B cell (primary cell): ENCODE data around the gene POLR3K. TPM values are rescaled to one million over a fixed set of nuclear protein-coding genes. Genes with fewer than 3 reads are reported as not detected.
A peak's percentile ranks its signal among the peaks of the same experiment; 100 is the strongest.

Experiments
- ATAC-seq: fragments of 200-7000 bp; cut with Tn5 transposase; one replicate; pipeline ENCODE4 v1.10.0; 2021; ENCODE audit warnings: low read depth, mild to moderate bottlenecking, moderate number of reproducible peaks, moderate library complexity
- CTCF ChIA-PET: fragments of 350-600 bp; sonication (Branson Sonifier 250); formaldehyde crosslinking; loops from one replicate; lab custom pipeline; 2021; ENCODE audit warnings: antibody characterized with exemption, inconsistent platforms; lab: Charles Lee
- POLR2A ChIA-PET: fragments of 350-600 bp; sonication (Branson Sonifier 250); formaldehyde crosslinking; loops from one replicate; lab custom pipeline; 2021; ENCODE audit warnings: antibody characterized with exemption; lab: Charles Lee
- DNase-seq: peaks from one replicate; pipeline ENCODE4 v3.0.0; 2013
- H2AFZ ChIP-seq: 2 replicates; pipeline ENCODE4 v1.6.1; 2012; ENCODE audit warnings: mild to moderate bottlenecking, low read depth, low read length; ENCODE audit not compliant: insufficient read depth, poor library complexity, severe bottlenecking
- H3K27ac ChIP-seq, 2 donors: 1 replicate in 1 of 2; 2 replicates in 1 of 2; pipeline ENCODE4 v1.5.1; 2012 to 2013; ENCODE audit warnings: low read length in 2 of 2, mild to moderate bottlenecking in 2 of 2, moderate library complexity in 1 of 2
- H3K27me3 ChIP-seq, 4 experiments: fragments of 200-600 bp in 1 of 4; sonication (generic) in 1 of 4; replicated peaks in 1 of 4; 1 replicate in 2 of 4; 2 replicates in 2 of 4; pipeline versions ENCODE4 v1.6.1 to v1.7.0; 2013 to 2016; ENCODE audit warnings: low read length in 3 of 4, mild to moderate bottlenecking in 2 of 4, mixed read lengths in 1 of 4, moderate library complexity in 1 of 4; ENCODE audit not compliant: insufficient read depth in 4 of 4, control insufficient read depth in 3 of 4; ENCODE audit errors: control extremely low read depth in 1 of 4
- H3K36me3 ChIP-seq, 2 experiments: replicated peaks in 1 of 2; 1 replicate in 1 of 2; 2 replicates in 1 of 2; pipeline versions ENCODE4 v1.6.1 to v1.7.1; 2013; ENCODE audit warnings: low read length in 1 of 2; ENCODE audit not compliant: insufficient read depth in 2 of 2, control insufficient read depth in 1 of 2; ENCODE audit errors: control extremely low read depth in 1 of 2, extremely low read depth in 1 of 2
- H3K4me1 ChIP-seq, 2 donors: fragments of 200-600 bp in 1 of 2; sonication (generic) in 1 of 2; 1 replicate in 1 of 2; 2 replicates in 1 of 2; pipeline versions ENCODE4 v1.5.1 to v1.6.1; 2013 to 2017; ENCODE audit warnings: low read length in 2 of 2; ENCODE audit not compliant: control insufficient read depth in 2 of 2, insufficient read depth in 2 of 2
- H3K4me2 ChIP-seq: replicated peaks from 2 replicates; pipeline ENCODE3; 2012; ENCODE audit warnings: mild to moderate bottlenecking, low read depth, low read length; ENCODE audit not compliant: poor library complexity, severe bottlenecking
- H3K4me3 ChIP-seq, 5 experiments: fragments of 200-600 bp in 1 of 5; sonication (generic) in 1 of 5; 1 replicate in 3 of 5; 2 replicates in 2 of 5; pipeline versions ENCODE4 v1.5.1 to v1.7.0; 2011 to 2016; ENCODE audit warnings: low read length in 4 of 5, mild to moderate bottlenecking in 4 of 5, low read depth in 2 of 5, control low read depth in 1 of 5, moderate library complexity in 1 of 5; ENCODE audit not compliant: insufficient read depth in 1 of 5; ENCODE audit errors: control extremely low read depth in 1 of 5, extremely low read depth in 1 of 5
- H3K79me2 ChIP-seq: fragments of 200-600 bp; sonication (generic); one replicate; pipeline ENCODE4 v1.6.0; 2016; ENCODE audit warnings: low read length; ENCODE audit not compliant: control insufficient read depth, insufficient read depth
- H3K9ac ChIP-seq: fragments of 200-600 bp; sonication (generic); 2 replicates; pipeline ENCODE4 v1.6.1; 2017; ENCODE audit warnings: mild to moderate bottlenecking, low read length, moderate library complexity
- H3K9me3 ChIP-seq, 3 donors: one replicate each; pipeline versions ENCODE4 v1.6.1 to v1.7.1; 2013; ENCODE audit warnings: low read length in 2 of 3; ENCODE audit not compliant: control insufficient read depth in 2 of 3, insufficient read depth in 1 of 3; ENCODE audit errors: control extremely low read depth in 1 of 3
- H4K20me1 ChIP-seq: 2 replicates; pipeline ENCODE4 v1.6.0; 2012; ENCODE audit warnings: mild to moderate bottlenecking, low read length; ENCODE audit not compliant: insufficient read depth, control insufficient read depth, poor library complexity, severe bottlenecking
- H3K27ac Mint-ChIP-seq: one replicate; pipeline ENCODE4 v1.8.0; 2021; ENCODE audit warnings: mixed read lengths
- H3K27me3 Mint-ChIP-seq: one replicate; pipeline ENCODE4 v1.8.0; 2021; ENCODE audit warnings: mixed read lengths
- H3K4me1 Mint-ChIP-seq: one replicate; pipeline ENCODE4 v1.8.0; 2021; ENCODE audit warnings: mixed read lengths
- H3K4me3 Mint-ChIP-seq: one replicate; pipeline ENCODE4 v1.8.0; 2021; ENCODE audit warnings: mixed read lengths
- H3K9me3 Mint-ChIP-seq: one replicate; pipeline ENCODE4 v1.8.0; 2022; ENCODE audit warnings: mixed read lengths; ENCODE audit not compliant: insufficient read depth
- EZH2 ChIP-seq: IDR thresholded peaks from 2 replicates; pipeline ENCODE4 v1.6.1; 2012; ENCODE audit warnings: borderline replicate concordance, low read depth, mild to moderate bottlenecking, moderate library complexity, low read length; ENCODE audit not compliant: insufficient read depth, poor library complexity, severe bottlenecking
- WGBS: methylation state at CpG from one replicate; pipeline ENCODE4 v1.1.5; 2013; ENCODE audit warnings: missing lambda C conversion rate; ENCODE audit not compliant: insufficient coverage; 5-methylcytosine and 5-hydroxymethylcytosine counted together
- intact Hi-C: fragments of 100-400 bp; cut with micrococcal nuclease; formaldehyde crosslinking; loops from one replicate; pipeline ENCODE4 v1.10.0; 2022
- polyA plus RNA-seq: library from polyadenylated mRNA; depleted of rRNA; stranded (reverse); fragments of >200 nt; gene quantifications from 2 replicates; pipeline ENCODE4 v1.2.3, GENCODE V29; 2012
- total RNA-seq, 2 donors: library from RNA; stranded (reverse); fragments of 120-200 nt in 1 of 2; gene quantifications; 1 replicate in 1 of 2; 2 replicates in 1 of 2; pipeline versions ENCODE4 v1.2.3 to v1.2.4, GENCODE V29; 2013 to 2022
- TF ChIP-seq, protein P1 (sequence below): fragments of 200-600 bp; IDR thresholded peaks from one replicate; pipeline ENCODE4 v1.8.0; 2022; ENCODE audit warnings: antibody characterized with exemption, mild to moderate bottlenecking

Gene POLR3K
- total and polyA plus RNA-seq, 2 donors (not counting 1 experiment from before 2014, with no cell fraction given), result 26.3 to 34.9 TPM

DNA sequence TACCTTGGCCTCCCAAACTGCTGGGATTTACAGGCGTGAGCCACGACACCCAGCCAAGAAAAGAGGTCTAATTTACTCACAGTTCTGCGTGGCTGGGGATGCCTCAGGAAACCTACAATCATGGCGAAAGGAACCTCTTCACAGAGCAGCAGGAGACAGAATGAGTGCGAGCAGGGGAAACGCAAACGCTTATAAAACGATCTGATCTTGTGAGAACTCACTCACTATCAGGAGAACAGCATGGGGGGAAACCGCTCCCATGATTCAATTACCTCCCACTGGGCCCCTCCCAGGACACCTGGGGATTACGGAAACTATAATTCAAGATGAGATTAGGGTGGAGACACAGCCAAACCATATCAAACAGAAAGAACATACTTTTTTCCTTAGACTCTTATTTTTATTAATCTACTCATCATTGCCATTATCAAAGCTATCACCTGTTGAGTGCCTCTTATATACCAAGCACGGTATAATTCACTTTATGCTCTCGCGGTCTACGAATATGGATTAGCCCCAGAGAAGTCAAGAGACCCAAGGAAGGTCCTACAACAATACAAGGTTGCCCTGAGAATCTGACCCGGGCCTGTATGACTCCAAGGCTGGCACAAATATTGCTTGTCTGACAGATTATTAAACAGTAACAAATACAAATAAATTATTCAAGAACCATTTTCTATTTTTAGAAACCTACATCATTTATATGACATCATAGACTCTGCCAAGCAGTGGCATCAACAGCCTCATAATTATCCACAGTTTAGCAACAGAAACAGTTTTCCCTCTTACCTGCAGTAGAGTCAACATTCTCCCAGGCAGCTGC lies 2.4 kb downstream of the POLR3K start:
- Histone ChIP-seq H3K27ac (peak overlapping the region in 1 of 2 donors; percentile 3), H3K36me3 (peaks cover 2 to 28% of the 10 kb centered on the region in 2 experiments), H3K4me3 (no peak overlapping the region), H3K9me3 (no peaks in the 10 kb centered on the region), H3K79me2 (peaks cover 59% of the 10 kb centered on the region), H3K27me3 (no peaks in the 10 kb centered on the region), H3K4me1 (peaks cover 13 to 33% of the 10 kb centered on the region in 2 donors), H4K20me1 (peaks cover 39% of the 10 kb centered on the region), H3K9ac (no peak overlapping the region), H2AFZ (no peak overlapping the region), H3K4me2 (peak overlapping the region; percentile 36)
- Mint-ChIP-seq H3K27ac (no peak overlapping the region), H3K27me3 (no peaks in the 10 kb centered on the region), H3K4me1 (peaks cover 31% of the 10 kb centered on the region), H3K9me3 (no peaks in the 10 kb centered on the region), H3K4me3 (peak overlapping the region; percentile 64)
- ChIA-PET CTCF (interaction anchor here (3.6 kb wide), 1 partner anchor 14 kb away, joined by 24 read pairs; no protein-coding TSS in a partner anchor), POLR2A (no interaction called here)
- intact Hi-C loops, result no loop called here
- WGBS, result 90% methylated on average over 9 of the region's 15 CpGs
- TF ChIP-seq EZH2, result no peak
- TF ChIP-seq, protein P1, sequence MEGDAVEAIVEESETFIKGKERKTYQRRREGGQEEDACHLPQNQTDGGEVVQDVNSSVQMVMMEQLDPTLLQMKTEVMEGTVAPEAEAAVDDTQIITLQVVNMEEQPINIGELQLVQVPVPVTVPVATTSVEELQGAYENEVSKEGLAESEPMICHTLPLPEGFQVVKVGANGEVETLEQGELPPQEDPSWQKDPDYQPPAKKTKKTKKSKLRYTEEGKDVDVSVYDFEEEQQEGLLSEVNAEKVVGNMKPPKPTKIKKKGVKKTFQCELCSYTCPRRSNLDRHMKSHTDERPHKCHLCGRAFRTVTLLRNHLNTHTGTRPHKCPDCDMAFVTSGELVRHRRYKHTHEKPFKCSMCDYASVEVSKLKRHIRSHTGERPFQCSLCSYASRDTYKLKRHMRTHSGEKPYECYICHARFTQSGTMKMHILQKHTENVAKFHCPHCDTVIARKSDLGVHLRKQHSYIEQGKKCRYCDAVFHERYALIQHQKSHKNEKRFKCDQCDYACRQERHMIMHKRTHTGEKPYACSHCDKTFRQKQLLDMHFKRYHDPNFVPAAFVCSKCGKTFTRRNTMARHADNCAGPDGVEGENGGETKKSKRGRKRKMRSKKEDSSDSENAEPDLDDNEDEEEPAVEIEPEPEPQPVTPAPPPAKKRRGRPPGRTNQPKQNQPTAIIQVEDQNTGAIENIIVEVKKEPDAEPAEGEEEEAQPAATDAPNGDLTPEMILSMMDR, result no peak
- no peak for DNase-seq
- no peak for ATAC-seq

DNA sequence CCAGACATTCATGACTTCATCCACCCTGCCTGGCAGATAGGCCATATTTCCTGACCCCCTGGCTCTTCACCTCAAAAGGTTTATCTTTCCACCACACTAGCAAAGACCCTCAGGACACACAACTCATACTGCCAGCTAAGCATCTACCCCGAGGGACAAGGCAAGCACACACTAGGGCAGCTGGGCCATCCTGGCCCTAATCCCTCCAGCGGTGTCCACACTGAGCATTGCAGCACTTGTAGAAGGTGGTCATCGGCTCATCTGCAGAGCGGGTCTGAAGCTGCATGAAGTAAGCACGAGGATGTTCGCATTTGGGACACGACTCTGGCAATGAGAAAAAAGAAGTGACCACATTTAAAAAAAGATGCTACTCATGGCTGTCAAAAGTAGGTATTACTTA lies 6.2 kb downstream of the POLR3K start:
- H3K9me3 Mint-ChIP-seq, result no peaks in the 10 kb centered on the region
- Histone ChIP-seq H3K4me3 (no peak overlapping the region), H3K9ac (no peak overlapping the region), H3K4me2 (no peak overlapping the region), H4K20me1 (peaks cover 36% of the 10 kb centered on the region), H3K27me3 (no peaks in the 10 kb centered on the region), H3K27ac (no peak overlapping the region), H3K79me2 (peaks cover 50% of the 10 kb centered on the region), H3K9me3 (no peaks in the 10 kb centered on the region), H3K36me3 (peaks cover 6 to 57% of the 10 kb centered on the region in 2 experiments), H3K4me1 (peaks cover 10 to 20% of the 10 kb centered on the region in 2 donors), H2AFZ (no peak overlapping the region)
- POLR2A ChIA-PET, result no interaction called here
- H3K4me1 Mint-ChIP-seq, result peaks cover 20% of the 10 kb centered on the region
- H3K27me3 Mint-ChIP-seq, result no peaks in the 10 kb centered on the region
- no peak for DNase-seq
- CTCF ChIA-PET, result interaction anchor here (0.6 to 1.1 kb wide), 3 partner anchors 19 to 666 kb away, joined by 3 to 4 read pairs (median 3); no protein-coding TSS in a partner anchor
- ATAC-seq, result no peak
- TF ChIP-seq, protein P1, result no peak
- no peak for TF ChIP-seq EZH2
- peak overlapping the region; percentile 42 for H3K27ac Mint-ChIP-seq
- H3K4me3 Mint-ChIP-seq, result no peak overlapping the region
- WGBS, result 94% methylated on average over 7 of the region's 7 CpGs
- intact Hi-C loops, result no loop called here
